ENCODE data around the gene PFN1.

- TF ChIP-seq CTCF (IDR thresholded peaks at IDR 0.05) = peak in 1 of 3 donors; percentile 14
- peak; percentile 88 for TF ChIP-seq POLR2A (IDR thresholded peaks at IDR 0.05)
- no peak for TF ChIP-seq EP300 (IDR thresholded peaks at IDR 0.05)
These were observed 19.5 kb upstream of the PFN1 start, which contains the start of gene SPAG7 for GRCh38 chr17:4967539-4968485.

Data from ovary (tissue), 3 donors.